ENCODE results near the gene TRPM8. TPM values are rescaled to one million over a fixed set of nuclear protein-coding genes. Genes with fewer than 3 reads are reported as not detected.
A peak's percentile ranks its signal among the peaks of the same experiment; 100 is the strongest.
"Not testable (repeated sequence)": the region's sequence is repeated elsewhere in the genome, so short reads cannot be mapped to it uniquely, and the experiment has no call there.

Gene TRPM8
- 0.11 TPM for polyA plus RNA-seq (2013, experiment 1 of 2; ENCODE audit: insufficient read length)
- polyA plus RNA-seq (2013, experiment 2 of 2; ENCODE audit: insufficient read length): not detected

- DNase-seq: no peak
Observed at GRCh38 chr2:233917116-233917515, at the start of gene TRPM8. TRPM8 (plus strand) TSS chr2:233917373; CDS start chr2:233926538, 9,165 bp downstream.

- DNase-seq: peak; percentile 65
Observed at GRCh38 chr2:233867993-233868532, 49.1 kb upstream of the TRPM8 start, which contains the start of gene MSL3B. MSL3B (minus strand) TSS chr2:233868386.

- DNase-seq: no peak
Observed at GRCh38 chr2:233871432-233871831, 45.7 kb upstream of the TRPM8 start.

- DNase-seq: not testable (repeated sequence)
Observed at GRCh38 chr2:233872125-233872524, 45.0 kb upstream of the TRPM8 start.

GRCh38 chr2:233882353-233882752, 34.8 kb upstream of the TRPM8 start:
- DNase-seq: no peak

- DNase-seq: no peak
Observed at GRCh38 chr2:233892793-233893192, 24.4 kb upstream of the TRPM8 start.

GRCh38 chr2:233896253-233896652, 20.9 kb upstream of the TRPM8 start:
- DNase-seq: not testable (repeated sequence)

GRCh38 chr2:233901367-233901766, 15.8 kb upstream of the TRPM8 start:
- DNase-seq: no peak

- no peak for DNase-seq
Observed at GRCh38 chr2:233901884-233902283, 15.3 kb upstream of the TRPM8 start.

- DNase-seq: no peak
Observed at GRCh38 chr2:233905945-233906344, 11.2 kb upstream of the TRPM8 start.

- DNase-seq: no peak
Observed at GRCh38 chr2:233907627-233908026, 9.5 kb upstream of the TRPM8 start.

- DNase-seq: peak; percentile 50
Observed at GRCh38 chr2:233912691-233913423, 4.3 kb upstream of the TRPM8 start.

- no peak for DNase-seq
Observed at GRCh38 chr2:233915128-233915527, 2.0 kb upstream of the TRPM8 start.

GRCh38 chr2:233919319-233919718, 2.1 kb downstream of the TRPM8 start:
- DNase-seq: no peak

GRCh38 chr2:233919938-233920337, 2.8 kb downstream of the TRPM8 start:
- peak; percentile 44 for DNase-seq

- DNase-seq: no peak
Observed at GRCh38 chr2:233922471-233922870, 5.3 kb downstream of the TRPM8 start.

GRCh38 chr2:233925402-233925801, 8.2 kb downstream of the TRPM8 start:
- no peak for DNase-seq

- DNase-seq: no peak
Observed at GRCh38 chr2:233926806-233927205, 9.6 kb downstream of the TRPM8 start.

- DNase-seq: peak; percentile 14
Observed at GRCh38 chr2:233928594-233929351, 11.6 kb downstream of the TRPM8 start.

- no peak for DNase-seq
Observed at GRCh38 chr2:233929352-233930022, 12.3 kb downstream of the TRPM8 start.

- no peak for DNase-seq
Observed at GRCh38 chr2:233934524-233934923, 17.4 kb downstream of the TRPM8 start.

GRCh38 chr2:233935426-233935825, 18.3 kb downstream of the TRPM8 start:
- DNase-seq: no peak

- no peak for DNase-seq
Observed at GRCh38 chr2:233936089-233936488, 18.9 kb downstream of the TRPM8 start.

Data from fibroblast of skin of back (primary cell).